ENCODE data around the gene NFASC.

DNA sequence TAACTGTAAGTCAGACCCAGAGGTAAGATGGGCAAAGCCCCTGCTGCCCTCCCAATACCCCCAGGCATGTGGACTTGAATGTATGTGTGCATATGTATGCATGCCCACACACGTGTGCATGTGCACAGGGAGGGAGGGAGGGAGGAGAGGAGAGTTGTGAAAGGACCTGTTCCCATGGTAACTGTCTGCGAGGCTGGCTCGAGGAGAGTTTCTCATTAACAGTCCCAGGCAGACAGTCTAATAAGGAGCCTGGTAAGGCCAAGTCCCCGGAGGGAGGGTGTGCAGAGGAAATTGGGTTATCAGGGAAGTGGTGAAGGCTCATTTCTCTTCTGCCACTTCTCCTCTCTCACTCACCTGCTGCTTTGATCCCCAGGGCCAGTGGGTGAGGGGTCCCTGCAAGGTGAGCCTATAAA, 74.9 kb downstream of the NFASC start:
- TF ChIP-seq POLR2AphosphoS5 (IDR thresholded peaks at IDR 0.05; ENCODE audit: low read depth, low read length) = no peak
- TF ChIP-seq, protein P1, sequence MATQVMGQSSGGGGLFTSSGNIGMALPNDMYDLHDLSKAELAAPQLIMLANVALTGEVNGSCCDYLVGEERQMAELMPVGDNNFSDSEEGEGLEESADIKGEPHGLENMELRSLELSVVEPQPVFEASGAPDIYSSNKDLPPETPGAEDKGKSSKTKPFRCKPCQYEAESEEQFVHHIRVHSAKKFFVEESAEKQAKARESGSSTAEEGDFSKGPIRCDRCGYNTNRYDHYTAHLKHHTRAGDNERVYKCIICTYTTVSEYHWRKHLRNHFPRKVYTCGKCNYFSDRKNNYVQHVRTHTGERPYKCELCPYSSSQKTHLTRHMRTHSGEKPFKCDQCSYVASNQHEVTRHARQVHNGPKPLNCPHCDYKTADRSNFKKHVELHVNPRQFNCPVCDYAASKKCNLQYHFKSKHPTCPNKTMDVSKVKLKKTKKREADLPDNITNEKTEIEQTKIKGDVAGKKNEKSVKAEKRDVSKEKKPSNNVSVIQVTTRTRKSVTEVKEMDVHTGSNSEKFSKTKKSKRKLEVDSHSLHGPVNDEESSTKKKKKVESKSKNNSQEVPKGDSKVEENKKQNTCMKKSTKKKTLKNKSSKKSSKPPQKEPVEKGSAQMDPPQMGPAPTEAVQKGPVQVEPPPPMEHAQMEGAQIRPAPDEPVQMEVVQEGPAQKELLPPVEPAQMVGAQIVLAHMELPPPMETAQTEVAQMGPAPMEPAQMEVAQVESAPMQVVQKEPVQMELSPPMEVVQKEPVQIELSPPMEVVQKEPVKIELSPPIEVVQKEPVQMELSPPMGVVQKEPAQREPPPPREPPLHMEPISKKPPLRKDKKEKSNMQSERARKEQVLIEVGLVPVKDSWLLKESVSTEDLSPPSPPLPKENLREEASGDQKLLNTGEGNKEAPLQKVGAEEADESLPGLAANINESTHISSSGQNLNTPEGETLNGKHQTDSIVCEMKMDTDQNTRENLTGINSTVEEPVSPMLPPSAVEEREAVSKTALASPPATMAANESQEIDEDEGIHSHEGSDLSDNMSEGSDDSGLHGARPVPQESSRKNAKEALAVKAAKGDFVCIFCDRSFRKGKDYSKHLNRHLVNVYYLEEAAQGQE (IDR thresholded peaks at IDR 0.05; ENCODE audit: insufficient read depth in 1 of 2, low read depth in 2 of 2, low read length in 2 of 2) = no peak
